ENCODE results near the gene TMEM53.

Gene TMEM53

GRCh38 chr1:44624268-44624901 is 49.9 kb downstream of the TMEM53 start:
- no peak for DNase-seq

GRCh38 chr1:44621841-44622286 is 52.4 kb downstream of the TMEM53 start:
- no peak for DNase-seq

- DNase-seq, result no peak
Measured at GRCh38 chr1:44620072-44620471, 54.2 kb downstream of the TMEM53 start.

GRCh38 chr1:44619261-44619900 is 54.9 kb downstream of the TMEM53 start:
- DNase-seq, result no peak

- DNase-seq, result no peak
Measured at GRCh38 chr1:44617703-44618029, 56.6 kb downstream of the TMEM53 start.

GRCh38 chr1:44616991-44617702 is 57.1 kb downstream of the TMEM53 start:
- DNase-seq, result no peak

- no peak for DNase-seq
Measured at GRCh38 chr1:44616284-44616990, 57.8 kb downstream of the TMEM53 start.

- no peak for DNase-seq
Measured at GRCh38 chr1:44613941-44614340, 60.3 kb downstream of the TMEM53 start.

GRCh38 chr1:44611866-44612265 is 62.4 kb downstream of the TMEM53 start:
- DNase-seq, result no peak

GRCh38 chr1:44611419-44611818 is 62.9 kb downstream of the TMEM53 start:
- DNase-seq, result no peak

GRCh38 chr1:44610527-44611148 is 63.6 kb downstream of the TMEM53 start:
- no peak for DNase-seq

GRCh38 chr1:44609768-44610526 is 64.3 kb downstream of the TMEM53 start:
- no peak for DNase-seq

- no peak for DNase-seq
Measured at GRCh38 chr1:44609412-44609767, 64.9 kb downstream of the TMEM53 start.

GRCh38 chr1:44608141-44608540 is 66.1 kb downstream of the TMEM53 start:
- no peak for DNase-seq

GRCh38 chr1:44606701-44607281 is 67.5 kb downstream of the TMEM53 start:
- no peak for DNase-seq

GRCh38 chr1:44605914-44606615 is 68.2 kb downstream of the TMEM53 start:
- no peak for DNase-seq

- no peak for DNase-seq
Measured at GRCh38 chr1:44604157-44604955, 69.9 kb downstream of the TMEM53 start.

GRCh38 chr1:44603718-44604117 is 70.6 kb downstream of the TMEM53 start:
- peak; percentile 61 for DNase-seq

Data from NCI-H748 treated with DMSO at 0.1 percent for 48 hours (cell line).